GM19328 (cell line): Measurements from ENCODE around the gene CRADD.
"Not testable (repeated sequence)": the region's sequence is repeated elsewhere in the genome, so short reads cannot be mapped to it uniquely, and the experiment has no call there.

Source experiments
- ATAC-seq: cut with Tn5 transposase; IDR thresholded peaks from one replicate; pipeline ENCODE4 v1.9.1; 2021; ENCODE audit warnings: mild to moderate bottlenecking, moderate library complexity; ENCODE audit not compliant: unreplicated experiment

CRADD gene

DNA sequence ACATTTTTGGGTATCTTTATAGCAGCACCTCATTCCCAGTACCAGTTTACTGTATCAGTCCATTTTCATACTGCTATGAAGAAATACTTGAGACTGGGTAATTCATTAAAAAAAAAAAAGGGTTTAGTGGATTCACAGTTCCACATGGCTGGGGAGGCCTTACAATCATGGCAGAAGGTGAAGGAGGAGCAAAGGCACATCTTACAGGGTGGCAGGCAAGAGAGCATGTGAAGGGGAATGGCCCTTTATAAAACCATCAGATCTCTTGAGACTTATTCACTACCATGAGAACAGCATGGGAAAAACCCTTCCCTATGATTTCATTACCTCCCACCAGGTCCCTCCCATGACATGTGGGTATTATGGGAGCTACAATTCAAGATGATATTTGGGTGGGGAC is 77.7 kb downstream of the CRADD start:
- ATAC-seq = not testable (repeated sequence)

- ATAC-seq = no peak
Measured at GRCh38 chr12:93756288-93756687, 79.1 kb downstream of the CRADD start.

GRCh38 chr12:93757792-93758694 is 80.9 kb downstream of the CRADD start:
- ATAC-seq = no peak

DNA sequence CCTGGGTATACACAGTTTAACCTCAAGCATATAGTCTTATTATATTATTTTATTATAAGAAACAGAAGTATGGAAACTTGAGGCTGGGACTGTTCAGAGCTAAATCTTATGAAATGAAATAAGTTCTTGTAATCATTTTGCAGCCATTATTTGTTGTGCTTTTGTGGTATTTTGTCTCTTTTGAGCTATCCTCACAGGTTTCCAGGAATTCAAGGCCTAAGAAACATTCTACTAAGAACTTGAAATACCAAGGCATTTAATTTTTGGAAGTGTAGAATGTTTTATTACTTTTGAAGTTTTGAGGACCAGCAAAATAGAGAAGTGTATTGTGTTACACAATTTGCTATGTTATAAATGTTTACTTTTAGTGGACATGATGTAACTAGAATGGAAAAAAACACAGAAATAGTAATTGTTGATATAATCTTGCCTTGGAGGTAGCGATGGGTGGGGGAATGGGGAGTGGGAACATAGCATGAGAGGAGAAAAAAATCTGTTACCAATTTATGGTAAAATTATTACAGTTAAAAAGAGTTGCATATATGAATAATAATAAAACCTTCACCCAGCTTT is 81.7 kb downstream of the CRADD start:
- no peak for ATAC-seq

- no peak for ATAC-seq
Measured at GRCh38 chr12:93759512-93760081, 82.4 kb downstream of the CRADD start.

GRCh38 chr12:93760275-93760875 is 83.2 kb downstream of the CRADD start:
- no peak for ATAC-seq

DNA sequence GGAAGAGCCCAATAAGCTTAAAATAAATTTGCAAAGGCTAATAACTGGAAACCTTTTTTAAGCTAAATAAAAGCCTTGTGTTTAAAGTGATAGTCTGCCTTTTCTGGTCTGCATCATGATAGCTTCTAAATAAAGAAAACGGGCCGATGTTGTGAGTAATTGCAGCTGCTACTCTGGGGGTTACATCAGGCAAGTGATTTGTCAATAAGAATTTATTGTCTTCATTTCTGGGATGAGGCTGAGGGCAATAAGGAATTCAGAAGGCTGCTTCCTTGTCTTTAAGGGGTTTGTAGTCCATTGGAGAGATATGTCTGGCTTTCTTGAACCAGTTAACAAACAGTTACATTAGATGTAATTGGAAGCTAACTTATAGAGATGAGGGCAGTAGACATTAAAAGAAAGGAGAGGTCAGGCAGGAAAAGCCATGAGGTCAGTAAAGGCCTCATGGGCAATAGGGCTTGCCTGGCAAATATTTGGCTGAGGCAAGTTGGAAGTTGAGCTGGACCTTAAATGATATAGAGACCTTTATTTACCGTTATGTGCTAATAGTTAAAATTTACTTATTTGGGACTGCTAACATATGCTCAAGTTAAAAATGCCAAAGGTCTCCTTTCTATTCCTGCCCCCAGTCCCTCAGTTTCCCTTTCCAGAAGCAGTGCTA is 85.0 kb downstream of the CRADD start:
- no peak for ATAC-seq

DNA sequence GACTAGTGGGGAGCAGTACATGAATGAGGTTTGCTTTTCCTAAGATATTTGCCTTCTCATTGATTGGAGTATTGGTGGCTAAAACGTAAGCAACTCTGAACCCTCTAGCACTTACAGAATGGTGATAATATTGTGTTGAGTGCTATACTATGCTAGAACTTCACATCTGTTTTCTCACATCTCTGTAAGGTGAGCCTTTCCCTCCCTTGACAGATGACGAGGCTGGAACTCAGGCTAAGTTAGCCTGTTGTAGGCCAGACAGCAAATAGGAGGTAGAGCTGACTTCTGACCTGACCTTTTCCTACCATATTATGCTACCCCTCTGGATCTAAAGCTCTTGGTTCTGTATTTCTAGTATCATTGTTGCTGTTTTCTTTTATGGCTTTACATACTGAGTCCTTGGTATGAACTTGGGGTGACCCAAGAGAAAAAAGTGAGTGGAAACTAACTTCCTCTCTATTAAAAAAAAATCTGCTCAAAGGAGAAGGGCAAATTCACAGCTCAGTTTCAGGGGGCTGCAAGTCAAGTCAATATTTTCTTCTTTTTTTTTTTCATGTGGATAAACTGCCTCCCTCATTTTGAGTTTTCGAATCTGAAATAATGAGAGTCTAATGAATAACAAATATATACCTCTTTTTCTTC is 85.9 kb downstream of the CRADD start:
- ATAC-seq = no peak

GRCh38 chr12:93763746-93764147 is 86.6 kb downstream of the CRADD start:
- no peak for ATAC-seq

DNA sequence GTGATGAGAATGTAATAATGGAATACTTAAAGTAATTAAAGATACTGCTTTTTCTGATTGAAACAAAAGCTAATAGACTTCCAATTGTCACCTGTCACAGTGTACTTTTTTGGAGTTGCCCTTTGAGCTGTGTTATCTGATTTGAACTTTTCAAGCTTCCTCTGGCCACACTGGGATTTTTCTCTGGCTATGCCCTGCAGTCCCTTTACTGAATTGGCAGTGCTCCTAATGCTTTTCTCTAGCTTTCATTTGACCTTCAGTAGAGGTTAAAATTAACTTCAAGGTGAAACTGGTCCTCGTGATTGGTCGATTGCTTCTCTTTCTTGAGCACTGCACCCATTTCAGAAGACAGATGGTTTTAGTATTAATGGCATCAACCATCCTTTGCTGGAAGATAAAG is 89.2 kb downstream of the CRADD start:
- ATAC-seq = no peak

GRCh38 chr12:93766796-93767523 is 89.8 kb downstream of the CRADD start:
- no peak for ATAC-seq

DNA sequence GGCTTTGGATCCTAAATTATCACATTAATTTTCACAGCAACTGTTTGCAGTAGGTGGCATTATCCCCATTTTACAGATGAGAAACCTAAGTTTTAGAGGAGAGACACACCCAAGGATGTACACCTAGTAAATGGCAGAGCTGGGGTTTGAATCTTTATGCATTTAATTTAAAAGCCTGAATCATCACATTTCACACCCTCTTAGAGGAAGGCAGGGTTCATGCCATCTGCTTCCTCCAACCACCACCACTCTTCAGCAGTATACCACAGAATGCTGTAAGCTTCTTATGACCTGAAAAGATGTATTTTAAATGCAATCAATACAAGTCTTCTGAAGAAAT is 90.3 kb downstream of the CRADD start:
- ATAC-seq = no peak

GRCh38 chr12:93772003-93772700 is 95.0 kb downstream of the CRADD start:
- no peak for ATAC-seq

- ATAC-seq = no peak
Measured at GRCh38 chr12:93773122-93773871, 96.1 kb downstream of the CRADD start.

DNA sequence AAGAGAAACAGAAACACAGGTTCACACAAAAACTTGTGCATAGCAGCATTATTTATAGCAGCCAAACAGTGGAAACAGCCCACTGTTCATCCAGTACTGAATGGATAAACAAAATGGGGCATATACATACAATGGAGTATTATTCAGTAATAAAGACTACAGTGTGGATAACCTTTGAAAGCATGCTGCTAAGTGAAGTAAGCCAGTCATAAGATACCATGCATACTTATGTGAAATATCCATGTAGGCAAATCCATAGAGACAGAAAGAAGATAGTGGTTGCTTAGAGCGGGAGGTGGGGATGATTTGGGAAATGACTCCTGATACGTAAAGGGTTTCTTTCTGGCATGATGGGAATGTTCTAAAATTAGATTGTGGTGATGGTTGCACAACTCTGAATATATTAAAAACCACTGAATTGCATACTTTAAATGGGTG is 99.4 kb downstream of the CRADD start:
- no peak for ATAC-seq

DNA sequence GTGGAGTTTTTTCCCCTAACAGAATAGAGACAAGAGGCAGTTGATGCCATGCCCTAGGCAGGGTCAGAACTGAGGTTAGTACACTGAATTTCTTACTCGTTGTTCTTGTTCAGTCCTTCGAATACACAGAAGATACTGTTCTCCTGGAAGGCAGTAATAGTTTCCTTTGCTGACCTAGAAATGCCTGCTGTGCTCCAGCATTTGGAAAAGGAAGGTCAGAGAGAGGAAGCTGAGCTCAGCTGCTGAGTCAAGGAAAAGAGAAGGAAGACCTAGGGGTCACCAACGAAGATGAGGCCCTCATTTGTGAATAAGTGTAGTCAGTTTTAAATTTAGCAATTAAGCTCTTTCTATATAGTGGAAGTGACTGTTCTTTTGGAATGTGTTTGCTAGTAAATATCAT is 100.1 kb downstream of the CRADD start:
- no peak for ATAC-seq

GRCh38 chr12:93778306-93778705 is 101.1 kb downstream of the CRADD start:
- no peak for ATAC-seq

DNA sequence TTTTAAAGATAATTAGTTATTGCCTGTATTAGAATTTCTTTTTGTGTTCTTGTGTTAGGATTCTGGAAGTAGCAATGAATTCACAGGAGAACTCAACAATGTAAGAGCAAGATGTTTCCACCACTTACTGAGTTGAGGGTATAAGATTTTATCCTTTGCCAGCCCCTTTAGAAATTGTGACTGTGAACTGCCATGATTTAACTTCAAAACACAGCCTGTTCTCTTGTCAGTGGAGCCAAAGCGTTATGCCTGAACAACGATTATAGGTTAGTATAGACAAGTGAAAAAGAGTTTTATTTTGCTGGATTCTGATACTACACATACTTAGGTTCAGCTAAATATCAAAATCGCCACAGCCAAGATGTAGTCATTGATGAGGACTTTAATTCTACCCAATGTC is 101.6 kb downstream of the CRADD start:
- ATAC-seq = no peak

GRCh38 chr12:93780101-93780641 is 103.0 kb downstream of the CRADD start:
- no peak for ATAC-seq
